Nephron (organoid): Measurements from ENCODE around the gene PRR29.
A peak's percentile ranks its signal among the peaks of the same experiment; 100 is the strongest.

Experiments
- H3K27ac Mint-ChIP-seq, 3 experiments: 2 replicates each; pipeline ENCODE4 v1.8.0; 2020; ENCODE audit warnings: mixed read lengths in 3 of 3, mild to moderate bottlenecking in 2 of 3, moderate library complexity in 1 of 3
- H3K27me3 Mint-ChIP-seq: 2 replicates; pipeline ENCODE4 v1.8.0; 2021; ENCODE audit warnings: low read depth, mild to moderate bottlenecking, moderate library complexity, mixed read lengths
- H3K36me3 Mint-ChIP-seq: 2 replicates; pipeline ENCODE4 v1.8.0; 2020; ENCODE audit warnings: low read depth, mixed read lengths
- H3K4me1 Mint-ChIP-seq: 2 replicates; pipeline ENCODE4 v1.8.0; 2020; ENCODE audit warnings: mixed read lengths
- H3K4me3 Mint-ChIP-seq, 3 experiments: 2 replicates each; pipeline ENCODE4 v1.8.0; 2020; ENCODE audit warnings: mild to moderate bottlenecking in 3 of 3, mixed read lengths in 3 of 3, moderate library complexity in 2 of 3
- H3K9me3 Mint-ChIP-seq: 2 replicates; pipeline ENCODE4 v1.8.0; 2020; ENCODE audit warnings: mixed read lengths
- TF ChIP-seq, protein P1 (sequence below), 3 experiments: fragments of 200-600 bp; sonication (generic); IDR thresholded peaks; one replicate each; pipeline ENCODE4 v1.5.0; 2021; ENCODE audit warnings: antibody characterized with exemption in 3 of 3; ENCODE audit not compliant: unreplicated experiment in 3 of 3

PRR29 gene

DNA sequence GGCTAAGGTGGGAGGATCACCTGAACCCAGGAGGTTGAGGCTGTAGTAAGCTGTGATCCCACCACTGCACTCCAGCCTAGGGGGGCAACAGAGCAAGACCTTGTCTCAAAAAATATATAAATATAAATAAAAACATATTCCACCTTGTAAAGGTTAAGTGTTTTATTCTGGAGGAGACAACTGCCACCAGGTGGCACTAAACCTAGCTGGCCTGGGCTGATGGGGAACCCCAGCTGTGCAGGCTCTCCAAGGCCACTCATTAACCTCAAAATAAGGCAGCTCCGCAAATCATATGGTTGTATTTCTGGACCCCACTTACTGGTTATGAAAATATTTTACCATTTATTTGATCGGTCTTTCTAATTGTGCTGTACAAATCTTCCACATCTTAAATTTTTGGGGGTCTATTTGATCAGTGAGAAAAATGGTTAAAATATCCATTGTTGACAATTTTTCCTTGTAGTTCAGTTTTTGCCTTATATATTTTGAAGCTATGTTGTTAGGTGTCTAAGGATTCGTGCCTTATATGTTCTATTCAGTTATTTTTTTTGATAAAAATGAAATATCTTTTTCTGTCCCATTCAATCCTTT is 30.8 kb downstream of the PRR29 start:
- H3K4me1 Mint-ChIP-seq: peaks cover 5% of the 10 kb centered on the region
- no peaks in the 10 kb centered on the region for H3K9me3 Mint-ChIP-seq
- H3K27ac Mint-ChIP-seq: no peak overlapping the region
- no peak overlapping the region for H3K4me3 Mint-ChIP-seq
- TF ChIP-seq, protein P1, sequence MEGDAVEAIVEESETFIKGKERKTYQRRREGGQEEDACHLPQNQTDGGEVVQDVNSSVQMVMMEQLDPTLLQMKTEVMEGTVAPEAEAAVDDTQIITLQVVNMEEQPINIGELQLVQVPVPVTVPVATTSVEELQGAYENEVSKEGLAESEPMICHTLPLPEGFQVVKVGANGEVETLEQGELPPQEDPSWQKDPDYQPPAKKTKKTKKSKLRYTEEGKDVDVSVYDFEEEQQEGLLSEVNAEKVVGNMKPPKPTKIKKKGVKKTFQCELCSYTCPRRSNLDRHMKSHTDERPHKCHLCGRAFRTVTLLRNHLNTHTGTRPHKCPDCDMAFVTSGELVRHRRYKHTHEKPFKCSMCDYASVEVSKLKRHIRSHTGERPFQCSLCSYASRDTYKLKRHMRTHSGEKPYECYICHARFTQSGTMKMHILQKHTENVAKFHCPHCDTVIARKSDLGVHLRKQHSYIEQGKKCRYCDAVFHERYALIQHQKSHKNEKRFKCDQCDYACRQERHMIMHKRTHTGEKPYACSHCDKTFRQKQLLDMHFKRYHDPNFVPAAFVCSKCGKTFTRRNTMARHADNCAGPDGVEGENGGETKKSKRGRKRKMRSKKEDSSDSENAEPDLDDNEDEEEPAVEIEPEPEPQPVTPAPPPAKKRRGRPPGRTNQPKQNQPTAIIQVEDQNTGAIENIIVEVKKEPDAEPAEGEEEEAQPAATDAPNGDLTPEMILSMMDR (IDR thresholded peaks at IDR 0.05; ENCODE audit: unreplicated experiment in 3 of 3): peak; percentile 74 to 77 (median 74)
- peaks cover 10% of the 10 kb centered on the region for H3K27me3 Mint-ChIP-seq
- no peaks in the 10 kb centered on the region for H3K36me3 Mint-ChIP-seq

DNA sequence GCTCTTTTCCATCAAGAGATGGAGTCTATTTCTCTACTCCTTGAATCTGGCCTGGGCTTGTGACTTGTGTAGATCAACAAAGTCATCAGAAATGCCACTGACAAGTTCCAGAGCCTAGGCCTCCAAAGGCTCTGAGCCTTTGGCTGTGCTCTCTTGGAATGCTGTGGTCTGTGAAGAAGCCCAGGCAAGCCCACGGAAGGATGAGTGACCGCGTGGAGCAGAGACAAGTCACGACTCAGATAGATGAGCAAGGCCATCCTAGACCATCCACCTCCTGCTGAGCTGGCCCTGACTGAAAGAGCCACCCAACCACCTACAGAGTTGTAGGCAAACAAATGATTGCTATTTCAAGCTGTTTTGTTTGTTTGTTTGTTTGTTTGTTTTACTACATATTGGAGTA is 33.9 kb downstream of the PRR29 start:
- Mint-ChIP-seq H3K36me3 (peaks cover 2% of the 10 kb centered on the region), H3K27ac (no peak overlapping the region), H3K9me3 (no peaks in the 10 kb centered on the region), H3K27me3 (peaks cover 4% of the 10 kb centered on the region), H3K4me1 (no peaks in the 10 kb centered on the region), H3K4me3 (no peak overlapping the region)
- TF ChIP-seq, protein P1 (IDR thresholded peaks at IDR 0.05; ENCODE audit: unreplicated experiment in 3 of 3): no peak

DNA sequence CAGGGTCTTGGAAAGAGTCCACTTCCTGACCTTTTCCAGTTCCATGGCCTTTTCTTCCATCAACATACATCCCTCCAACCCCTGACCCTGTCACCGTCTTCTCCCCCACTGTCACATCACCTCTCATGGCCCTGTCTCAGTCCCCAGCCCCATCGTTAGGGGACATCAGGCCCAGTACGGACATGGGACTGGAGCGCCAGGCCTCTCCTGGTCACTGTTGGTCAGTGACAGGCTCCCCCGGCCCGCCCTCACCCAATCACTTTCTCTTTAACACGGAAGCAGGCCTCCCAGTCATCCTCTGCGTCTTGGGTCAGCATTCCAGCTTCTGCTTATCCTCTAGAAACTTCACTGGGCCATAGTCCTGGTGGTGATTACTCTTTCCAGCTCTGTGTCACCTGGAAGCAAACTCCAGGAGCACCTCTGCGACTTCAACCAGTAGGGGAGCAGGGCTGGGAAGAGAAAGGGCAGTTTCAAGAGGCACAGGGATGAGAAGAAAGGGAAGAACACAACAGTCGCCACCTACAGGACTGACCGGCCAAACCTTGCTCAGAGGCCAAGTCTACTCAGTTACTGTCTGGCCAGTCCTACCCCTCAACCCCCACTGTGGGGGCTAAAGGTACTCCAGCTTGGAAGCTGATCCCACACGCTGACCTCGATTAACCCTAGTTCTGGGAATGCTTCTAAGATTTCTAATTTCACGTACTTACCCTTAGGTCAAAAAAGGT is 38.2 kb downstream of the PRR29 start:
- no peak overlapping the region for H3K27ac Mint-ChIP-seq
- TF ChIP-seq, protein P1 (IDR thresholded peaks at IDR 0.05; ENCODE audit: unreplicated experiment in 3 of 3): no peak

DNA sequence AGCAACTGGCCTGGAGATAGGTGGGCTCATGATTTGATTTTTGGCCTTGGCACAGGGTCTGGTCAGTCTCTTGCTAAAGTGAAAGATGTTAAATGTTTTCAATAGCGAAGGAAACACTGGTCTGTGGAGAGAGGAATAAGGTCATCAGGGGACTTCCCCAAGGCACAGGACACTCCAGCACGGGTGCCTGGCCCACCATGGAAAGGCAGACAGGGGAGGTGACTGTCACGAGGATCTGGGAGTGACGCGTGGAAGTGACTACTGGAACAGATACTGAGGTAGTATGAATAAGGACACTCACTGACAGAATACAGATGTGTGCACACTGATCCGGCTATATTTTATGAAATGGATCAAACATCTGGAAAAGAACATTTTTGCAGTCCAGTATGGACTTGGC is 39.0 kb downstream of the PRR29 start:
- Mint-ChIP-seq H3K9me3 (no peaks in the 10 kb centered on the region), H3K4me1 (peaks cover 8% of the 10 kb centered on the region), H3K4me3 (no peak overlapping the region), H3K36me3 (peaks cover 12% of the 10 kb centered on the region), H3K27me3 (peaks cover 4% of the 10 kb centered on the region), H3K27ac (peak overlapping the region in 1 of 3 experiments; percentile 5)
- TF ChIP-seq, protein P1 (IDR thresholded peaks at IDR 0.05; ENCODE audit: unreplicated experiment in 3 of 3): no peak

More for the DNA sequence above, 38.2 kb downstream of the PRR29 start:
- Mint-ChIP-seq H3K4me3 (no peak overlapping the region), H3K36me3 (peaks cover 5% of the 10 kb centered on the region), H3K27me3 (peaks cover 4% of the 10 kb centered on the region), H3K9me3 (no peaks in the 10 kb centered on the region), H3K4me1 (peaks cover 5% of the 10 kb centered on the region)

DNA sequence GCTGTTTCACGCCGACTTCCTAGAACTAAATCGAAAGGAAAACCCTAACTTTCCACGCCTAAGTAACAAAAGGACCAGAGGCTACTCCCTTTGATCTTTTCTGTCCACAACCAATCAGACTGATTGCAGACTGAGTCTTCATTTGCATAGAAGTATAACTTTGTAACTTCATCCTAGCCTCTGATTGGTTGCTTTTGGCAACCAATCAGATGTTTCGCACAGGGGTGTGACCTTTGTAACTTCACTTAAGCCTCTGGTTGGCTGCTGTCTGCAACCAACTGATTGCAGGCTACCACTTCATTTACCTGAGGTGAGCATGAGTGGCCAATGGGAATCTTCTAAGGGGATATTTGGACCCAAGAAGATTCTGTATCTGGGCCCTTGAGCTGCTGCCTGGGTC is 39.7 kb downstream of the PRR29 start:
- Mint-ChIP-seq H3K4me1 (peaks cover 13% of the 10 kb centered on the region), H3K27me3 (peaks cover 4% of the 10 kb centered on the region), H3K27ac (no peak overlapping the region), H3K9me3 (no peaks in the 10 kb centered on the region), H3K4me3 (no peak overlapping the region), H3K36me3 (peaks cover 16% of the 10 kb centered on the region)
- TF ChIP-seq, protein P1 (IDR thresholded peaks at IDR 0.05; ENCODE audit: unreplicated experiment in 3 of 3): no peak
